Measurements from ENCODE around the gene DYNC1LI1.

Gene DYNC1LI1

GRCh38 chr3:32570421-32571191 is at the start of gene DYNC1LI1:
Gene DYNC1LI1, minus strand, starts transcription at chr3:32570858. Its CDS starts 88 bp downstream, at chr3:32570770.
- peak; percentile 92 for DNase-seq

GRCh38 chr3:32619395-32619794 is 48.7 kb upstream of the DYNC1LI1 start:
- no peak for DNase-seq

GRCh38 chr3:32616267-32616962 is 45.8 kb upstream of the DYNC1LI1 start:
- no peak for DNase-seq

GRCh38 chr3:32614956-32615355 is 44.3 kb upstream of the DYNC1LI1 start:
- DNase-seq, result no peak

DNA sequence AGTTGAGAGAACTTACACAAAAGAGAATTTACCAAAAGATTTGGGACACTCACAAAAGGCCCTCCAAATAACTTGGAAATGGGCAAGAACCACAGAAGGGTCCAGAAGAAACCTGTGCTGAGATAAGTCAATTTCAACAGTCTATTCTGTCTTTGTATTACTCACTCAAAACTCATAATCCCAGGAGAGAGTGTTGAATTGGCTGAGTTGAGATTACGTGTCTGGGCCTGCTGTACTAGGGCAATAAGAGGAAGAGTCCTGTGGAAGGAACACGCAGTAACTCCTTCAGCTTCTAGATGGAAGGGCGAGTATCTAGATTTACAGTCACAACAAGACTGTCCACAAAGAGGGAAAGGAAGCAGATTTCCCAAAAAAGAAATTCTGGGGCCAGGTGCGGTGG is 42.5 kb upstream of the DYNC1LI1 start:
- no peak for DNase-seq

- no peak for DNase-seq
Observed at GRCh38 chr3:32612547-32612946, 41.9 kb upstream of the DYNC1LI1 start.

DNA sequence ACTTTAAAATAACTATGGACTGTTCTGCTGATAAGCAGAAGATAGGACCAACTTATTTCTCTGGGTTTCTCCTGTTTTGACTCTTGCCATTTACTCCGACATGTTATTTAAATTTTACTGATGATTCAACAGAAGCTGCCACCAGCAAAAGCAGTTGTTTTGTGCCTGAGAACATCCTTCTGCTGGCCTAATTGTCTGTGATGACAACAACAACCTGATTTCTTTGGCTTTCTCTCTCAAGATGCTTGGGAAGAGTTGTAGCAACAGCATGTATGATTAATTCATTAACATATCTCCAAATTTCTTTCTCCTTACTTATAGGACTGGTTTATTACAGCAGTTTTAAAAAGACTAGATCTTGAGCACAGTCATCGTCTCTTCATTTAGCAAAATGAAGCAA is 36.9 kb upstream of the DYNC1LI1 start:
- no peak for DNase-seq

DNA sequence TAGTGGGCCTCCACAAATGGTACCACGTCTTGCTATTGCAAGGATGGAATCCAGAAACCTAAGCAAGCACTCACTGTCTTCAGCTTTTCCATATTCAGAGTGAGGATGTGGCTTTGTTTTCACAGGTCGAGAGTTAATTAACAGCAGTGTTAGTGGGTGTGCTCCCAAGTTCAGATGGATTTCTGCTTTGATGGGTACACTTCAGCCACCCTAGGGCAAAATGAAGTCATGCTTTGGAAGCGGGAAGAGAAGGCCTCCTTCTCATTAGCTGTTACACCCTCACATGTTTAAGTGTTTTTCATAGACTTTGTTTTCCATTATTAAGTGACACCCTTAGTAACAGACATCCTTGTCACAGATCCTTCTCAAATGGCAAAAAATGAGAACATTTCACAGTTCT is 36.3 kb upstream of the DYNC1LI1 start:
- DNase-seq, result no peak

- DNase-seq, result no peak
Observed at GRCh38 chr3:32606277-32606676, 35.6 kb upstream of the DYNC1LI1 start.

DNA sequence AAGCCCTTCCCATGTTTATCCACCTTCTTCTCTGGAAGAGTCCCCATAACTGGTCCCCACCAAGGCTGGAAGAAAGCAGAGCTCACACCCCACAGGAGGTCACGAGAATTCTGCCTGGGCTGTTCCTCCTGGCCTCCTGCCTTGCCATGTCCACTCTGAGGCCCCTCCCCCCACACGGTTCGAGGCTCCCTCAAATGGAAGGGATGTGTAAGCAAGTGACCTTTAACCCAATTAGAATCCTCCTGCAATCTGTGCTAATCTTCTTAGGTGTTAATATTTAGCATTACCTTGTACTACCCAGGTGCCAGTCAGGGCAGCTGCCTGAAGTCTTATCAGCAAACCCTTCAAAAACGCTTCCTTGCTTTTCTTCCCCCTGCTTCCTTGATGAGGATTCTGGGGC is 32.4 kb upstream of the DYNC1LI1 start:
- DNase-seq, result no peak

GRCh38 chr3:32602206-32602605 is 31.5 kb upstream of the DYNC1LI1 start:
- no peak for DNase-seq

GRCh38 chr3:32601722-32602121 is 31.1 kb upstream of the DYNC1LI1 start:
- DNase-seq, result no peak

- DNase-seq, result no peak
Observed at GRCh38 chr3:32597656-32598055, 27.0 kb upstream of the DYNC1LI1 start.

DNA sequence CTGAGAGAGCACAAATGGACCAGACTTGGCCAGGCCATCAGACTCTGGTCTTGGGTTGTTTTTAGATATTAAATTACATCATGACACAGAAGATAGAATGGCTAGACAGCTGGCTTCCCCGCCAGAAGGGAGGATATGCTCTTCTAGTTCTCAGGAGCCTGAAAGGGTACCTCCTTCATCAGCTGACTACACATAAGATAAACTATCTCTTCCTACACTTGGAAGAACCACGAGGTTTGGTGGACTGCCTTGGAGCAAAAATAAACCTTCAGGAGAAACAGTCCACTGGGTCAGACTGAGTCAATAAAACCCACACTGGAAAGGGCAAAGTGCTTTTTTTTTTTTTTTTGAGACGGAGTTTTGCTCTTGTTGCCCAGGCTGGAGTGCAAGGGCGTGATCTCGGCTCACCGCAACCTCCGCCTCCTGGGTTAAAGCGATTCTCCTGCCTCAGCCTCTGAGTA is 26.3 kb upstream of the DYNC1LI1 start:
- DNase-seq, result no peak

- no peak for DNase-seq
Observed at GRCh38 chr3:32596282-32596908, 25.7 kb upstream of the DYNC1LI1 start.

DNA sequence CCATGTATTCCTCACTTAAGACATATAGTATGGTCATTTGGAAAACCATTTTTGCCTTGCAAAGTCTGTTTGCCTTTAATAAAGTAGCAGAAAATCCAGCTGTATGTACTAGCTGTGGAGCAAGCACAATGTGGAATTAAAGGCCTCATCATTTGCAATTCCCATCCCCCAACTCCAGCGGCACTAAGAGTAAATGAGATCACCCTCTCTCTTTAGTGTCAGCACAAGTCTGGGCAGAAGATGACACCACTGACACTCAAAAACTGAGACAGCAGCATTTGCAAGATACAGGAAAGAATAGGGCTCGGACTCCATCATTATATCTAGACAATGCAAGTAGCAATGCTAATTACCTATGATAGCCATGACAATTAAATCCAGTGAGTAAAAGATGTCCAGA is 24.7 kb upstream of the DYNC1LI1 start:
- no peak for DNase-seq

DNA sequence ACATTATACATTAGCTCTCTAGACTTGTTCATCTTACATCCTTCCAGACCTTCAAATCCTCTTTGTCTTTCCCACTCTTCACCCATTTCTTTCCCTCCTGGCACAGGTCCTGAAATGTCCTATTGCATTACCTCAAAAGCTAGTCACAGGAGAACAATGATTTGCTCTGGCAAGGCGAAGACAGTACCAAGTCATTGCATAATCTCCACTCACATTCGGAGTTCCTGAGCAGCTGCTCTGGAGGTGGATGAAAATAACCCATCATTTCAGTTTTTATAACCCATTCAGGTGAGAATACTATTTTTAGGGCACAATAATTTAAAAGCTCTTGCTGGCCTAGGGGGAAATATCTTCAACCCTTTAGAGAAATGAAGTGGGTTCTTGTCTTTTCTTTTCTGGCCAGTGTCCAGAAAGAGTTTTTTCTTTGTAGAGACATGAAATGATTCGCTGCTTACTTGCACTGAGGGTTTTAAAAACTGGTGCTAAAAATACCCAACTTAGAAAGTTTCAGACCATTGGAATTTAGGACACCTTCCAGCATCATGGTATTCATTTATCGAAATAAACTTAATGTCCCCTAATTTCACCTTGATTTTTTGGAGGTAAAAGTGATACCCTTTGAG is 23.4 kb upstream of the DYNC1LI1 start:
- DNase-seq, result no peak

- DNase-seq, result no peak
Observed at GRCh38 chr3:32592696-32593353, 22.2 kb upstream of the DYNC1LI1 start.

DNA sequence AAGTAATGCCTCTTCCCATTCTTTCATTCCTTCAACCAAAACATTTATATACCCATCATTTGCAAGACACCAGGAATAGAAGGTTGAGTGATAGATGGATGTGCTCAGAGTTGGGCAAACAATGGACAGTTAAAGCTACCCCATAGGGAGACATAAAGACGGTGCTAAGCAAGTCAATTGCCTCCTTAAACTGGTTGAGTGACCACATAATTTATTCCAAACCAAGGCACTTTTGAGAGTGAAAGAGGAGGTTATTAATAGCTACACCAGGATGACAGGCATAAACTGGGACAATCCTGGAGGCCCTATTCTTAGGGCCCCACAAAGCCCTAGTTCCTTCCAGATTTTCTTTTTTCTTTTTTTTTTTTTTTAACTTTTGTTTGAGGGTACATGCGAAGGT is 21.4 kb upstream of the DYNC1LI1 start:
- no peak for DNase-seq

GRCh38 chr3:32591186-32591585 is 20.5 kb upstream of the DYNC1LI1 start:
- DNase-seq, result no peak

GRCh38 chr3:32586356-32586755 is 15.7 kb upstream of the DYNC1LI1 start:
- no peak for DNase-seq

DNA sequence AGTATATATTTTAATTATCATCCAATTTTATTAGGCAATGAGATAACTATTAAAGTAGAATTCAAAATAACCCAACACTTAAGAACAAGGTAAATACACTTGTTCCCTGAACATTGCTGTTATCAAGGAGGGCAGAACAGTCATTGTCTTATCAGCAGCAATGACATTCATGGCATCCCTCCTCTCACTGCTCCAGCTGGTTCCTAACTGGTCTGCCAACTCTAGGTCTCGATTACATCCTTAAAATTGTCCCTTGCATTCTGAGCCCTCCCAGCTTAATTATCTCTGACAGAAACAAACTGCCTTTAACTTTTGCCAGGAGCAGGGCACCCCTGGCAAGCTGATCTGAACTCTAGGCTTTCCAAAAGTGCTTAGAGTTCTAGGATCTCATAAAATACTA is 14.0 kb upstream of the DYNC1LI1 start:
- no peak for DNase-seq

GRCh38 chr3:32583708-32584107 is 13.1 kb upstream of the DYNC1LI1 start:
- no peak for DNase-seq

Measured in CD4-positive, alpha-beta T cell treated with Interleukin-4 for 1 hour (primary cell).